ENCODE results near the gene TEX29.

Gene TEX29

GRCh38 chr13:111298214-111298975, 22.0 kb upstream of the TEX29 start:
- in situ Hi-C loops (cut with HindIII; ENCODE audit: low sequenced_read_pairs): no loop called here
- H3K4me3 ChIP-seq (ENCODE audit: low read depth, low read length): no peak overlapping the region
- TF ChIP-seq, protein P1, sequence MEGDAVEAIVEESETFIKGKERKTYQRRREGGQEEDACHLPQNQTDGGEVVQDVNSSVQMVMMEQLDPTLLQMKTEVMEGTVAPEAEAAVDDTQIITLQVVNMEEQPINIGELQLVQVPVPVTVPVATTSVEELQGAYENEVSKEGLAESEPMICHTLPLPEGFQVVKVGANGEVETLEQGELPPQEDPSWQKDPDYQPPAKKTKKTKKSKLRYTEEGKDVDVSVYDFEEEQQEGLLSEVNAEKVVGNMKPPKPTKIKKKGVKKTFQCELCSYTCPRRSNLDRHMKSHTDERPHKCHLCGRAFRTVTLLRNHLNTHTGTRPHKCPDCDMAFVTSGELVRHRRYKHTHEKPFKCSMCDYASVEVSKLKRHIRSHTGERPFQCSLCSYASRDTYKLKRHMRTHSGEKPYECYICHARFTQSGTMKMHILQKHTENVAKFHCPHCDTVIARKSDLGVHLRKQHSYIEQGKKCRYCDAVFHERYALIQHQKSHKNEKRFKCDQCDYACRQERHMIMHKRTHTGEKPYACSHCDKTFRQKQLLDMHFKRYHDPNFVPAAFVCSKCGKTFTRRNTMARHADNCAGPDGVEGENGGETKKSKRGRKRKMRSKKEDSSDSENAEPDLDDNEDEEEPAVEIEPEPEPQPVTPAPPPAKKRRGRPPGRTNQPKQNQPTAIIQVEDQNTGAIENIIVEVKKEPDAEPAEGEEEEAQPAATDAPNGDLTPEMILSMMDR (IDR thresholded peaks at IDR 0.05; ENCODE audit: low read depth, low read length, missing control alignments): no peak
- DNase-seq (ENCODE audit: low read depth): no peak

GRCh38 chr13:111302045-111302726, 18.3 kb upstream of the TEX29 start:
- DNase-seq (ENCODE audit: low read depth): no peak
- TF ChIP-seq, protein P1 (IDR thresholded peaks at IDR 0.05; ENCODE audit: low read depth, low read length, missing control alignments): no peak
- H3K4me3 ChIP-seq (ENCODE audit: low read depth, low read length): no peak overlapping the region
- in situ Hi-C loops (cut with HindIII; ENCODE audit: low sequenced_read_pairs): no loop called here

GRCh38 chr13:111303559-111303958, 16.9 kb upstream of the TEX29 start:
- in situ Hi-C loops (cut with HindIII; ENCODE audit: low sequenced_read_pairs): no loop called here
- no peak for DNase-seq (ENCODE audit: low read depth)
- TF ChIP-seq, protein P1 (IDR thresholded peaks at IDR 0.05; ENCODE audit: low read depth, low read length, missing control alignments): no peak
- H3K4me3 ChIP-seq (ENCODE audit: low read depth, low read length): no peak overlapping the region

- DNase-seq (ENCODE audit: low read depth): no peak
- TF ChIP-seq, protein P1 (IDR thresholded peaks at IDR 0.05; ENCODE audit: low read depth, low read length, missing control alignments): no peak
- in situ Hi-C loops (cut with HindIII; ENCODE audit: low sequenced_read_pairs): no loop called here
- no peak overlapping the region for H3K4me3 ChIP-seq (ENCODE audit: low read depth, low read length)
Observed at GRCh38 chr13:111304041-111304544, 16.3 kb upstream of the TEX29 start.

- TF ChIP-seq, protein P1 (IDR thresholded peaks at IDR 0.05; ENCODE audit: low read depth, low read length, missing control alignments): no peak
- in situ Hi-C loops (cut with HindIII; ENCODE audit: low sequenced_read_pairs): no loop called here
- no peak overlapping the region for H3K4me3 ChIP-seq (ENCODE audit: low read depth, low read length)
Observed at GRCh38 chr13:111304603-111305289, 15.7 kb upstream of the TEX29 start.

DNA sequence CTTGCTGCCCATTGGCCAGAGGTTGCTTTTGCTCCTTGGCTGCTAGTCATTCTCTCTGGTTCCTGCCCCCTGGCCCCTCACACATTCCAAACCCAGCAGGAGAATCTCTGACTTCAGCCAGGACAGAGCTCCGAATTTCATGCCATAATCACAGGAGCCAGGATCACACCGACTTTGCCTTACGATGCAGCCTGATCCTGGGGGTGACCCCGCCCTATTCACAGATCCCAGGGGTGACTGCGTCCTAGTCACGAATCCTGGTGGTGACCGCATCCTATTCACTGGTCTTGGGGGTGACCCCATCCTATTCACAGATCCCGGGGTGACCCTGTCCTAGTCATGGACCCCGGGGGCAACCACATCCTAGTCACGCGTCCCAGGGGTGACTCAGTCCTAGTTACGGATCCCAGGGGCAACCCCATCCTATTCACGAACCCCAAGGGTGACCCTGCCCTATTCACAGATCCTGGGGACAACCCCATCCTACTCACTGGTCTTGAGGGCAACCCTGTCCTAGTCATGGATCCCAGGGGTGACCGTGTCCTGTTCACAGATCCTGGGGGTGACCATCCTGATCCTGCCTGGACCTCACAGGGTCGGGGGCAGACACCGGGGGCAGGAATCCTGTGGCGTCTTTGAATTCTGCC, 7.4 kb upstream of the TEX29 start:
- TF ChIP-seq, protein P1 (IDR thresholded peaks at IDR 0.05; ENCODE audit: low read depth, low read length, missing control alignments): no peak
- no peak for DNase-seq (ENCODE audit: low read depth)
- no peak overlapping the region for H3K4me3 ChIP-seq (ENCODE audit: low read depth, low read length)
- in situ Hi-C loops (cut with HindIII; ENCODE audit: low sequenced_read_pairs): no loop called here

More at GRCh38 chr13:111304603-111305289, 15.7 kb upstream of the TEX29 start:
- no peak for DNase-seq (ENCODE audit: low read depth)
